Measurements from ENCODE around the gene OLIG2. TPM values are rescaled to one million over a fixed set of nuclear protein-coding genes. Genes with fewer than 3 reads are reported as not detected.
A peak's percentile ranks its signal among the peaks of the same experiment; 100 is the strongest.

The OLIG2 gene
- total and polyA plus RNA-seq, 3 experiments from 2014 or later: not detected

GRCh38 chr21:33014331-33014730 lies 11.4 kb upstream of the OLIG2 start:
- POLR2A ChIA-PET: no interaction called here
- Histone ChIP-seq H3K27ac (ENCODE audit: low read depth, low read length) (no peak overlapping the region), H3K36me3 (ENCODE audit: insufficient read depth, low read length) (no peaks in the 10 kb centered on the region), H3K4me3 (ENCODE audit: low read length) (no peak overlapping the region), H3K4me1 (ENCODE audit: insufficient read depth, low read length) (peaks cover 4% of the 10 kb centered on the region), H3K27me3 (ENCODE audit: insufficient read depth, low read length, poor library complexity, severe bottlenecking) (peaks cover 16% of the 10 kb centered on the region), H3K9me3 (ENCODE audit: low read length) (no peaks in the 10 kb centered on the region)
- no peaks in the 10 kb centered on the region for H3K36me3 Mint-ChIP-seq
- CTCF ChIA-PET: no interaction called here
- peaks cover 7% of the 10 kb centered on the region in 3 donors for H3K4me1 Mint-ChIP-seq
- H3K27me3 Mint-ChIP-seq: peaks cover 40 to 83% of the 10 kb centered on the region in 2 donors
- H3K4me3 Mint-ChIP-seq: no peak overlapping the region
- no peak for DNase-seq
- no peak overlapping the region for H3K27ac Mint-ChIP-seq
- no peaks in the 10 kb centered on the region for H3K9me3 Mint-ChIP-seq

GRCh38 chr21:33015096-33015495 lies 10.6 kb upstream of the OLIG2 start:
- DNase-seq: no peak
- peaks cover 10 to 12% (median 11%) of the 10 kb centered on the region in 3 donors for H3K4me1 Mint-ChIP-seq
- Histone ChIP-seq H3K27me3 (ENCODE audit: insufficient read depth, low read length, poor library complexity, severe bottlenecking) (peaks cover 22% of the 10 kb centered on the region), H3K36me3 (ENCODE audit: insufficient read depth, low read length) (no peaks in the 10 kb centered on the region), H3K9me3 (ENCODE audit: low read length) (no peaks in the 10 kb centered on the region), H3K27ac (ENCODE audit: low read depth, low read length) (no peak overlapping the region), H3K4me1 (ENCODE audit: insufficient read depth, low read length) (peaks cover 8% of the 10 kb centered on the region), H3K4me3 (ENCODE audit: low read length) (no peak overlapping the region)
- no peaks in the 10 kb centered on the region for H3K36me3 Mint-ChIP-seq
- POLR2A ChIA-PET: no interaction called here
- H3K9me3 Mint-ChIP-seq: no peaks in the 10 kb centered on the region
- CTCF ChIA-PET: no interaction called here
- peaks cover 43 to 86% of the 10 kb centered on the region in 2 donors for H3K27me3 Mint-ChIP-seq
- no peak overlapping the region for H3K4me3 Mint-ChIP-seq
- H3K27ac Mint-ChIP-seq: no peak overlapping the region

GRCh38 chr21:33015756-33016155 lies 10.0 kb upstream of the OLIG2 start:
- POLR2A ChIA-PET: no interaction called here
- Mint-ChIP-seq H3K27ac (no peak overlapping the region), H3K27me3 (peaks cover 43 to 87% of the 10 kb centered on the region in 2 donors), H3K9me3 (no peaks in the 10 kb centered on the region), H3K4me3 (no peak overlapping the region), H3K4me1 (peaks cover 16 to 18% (median 16%) of the 10 kb centered on the region in 3 donors), H3K36me3 (no peaks in the 10 kb centered on the region)
- H3K27me3 ChIP-seq (ENCODE audit: insufficient read depth, low read length, poor library complexity, severe bottlenecking): peaks cover 26% of the 10 kb centered on the region
- H3K9me3 ChIP-seq (ENCODE audit: low read length): no peaks in the 10 kb centered on the region
- no peak overlapping the region for H3K4me3 ChIP-seq (ENCODE audit: low read length)
- H3K4me1 ChIP-seq (ENCODE audit: insufficient read depth, low read length): peaks cover 13% of the 10 kb centered on the region
- no peak overlapping the region for H3K27ac ChIP-seq (ENCODE audit: low read depth, low read length)
- no peaks in the 10 kb centered on the region for H3K36me3 ChIP-seq (ENCODE audit: insufficient read depth, low read length)
- CTCF ChIA-PET: no interaction called here
- DNase-seq: no peak

GRCh38 chr21:33018707-33019465 lies 6.8 kb upstream of the OLIG2 start:
- H3K27ac Mint-ChIP-seq: peak overlapping the region in 1 of 8 donors; percentile 22
- DNase-seq: no peak
- no peak overlapping the region for H3K27ac ChIP-seq (ENCODE audit: low read depth, low read length)
- POLR2A ChIA-PET: no interaction called here
- no peak overlapping the region for H3K4me3 ChIP-seq (ENCODE audit: low read length)
- CTCF ChIA-PET: no interaction called here
- H3K27me3 ChIP-seq (ENCODE audit: insufficient read depth, low read length, poor library complexity, severe bottlenecking): peaks cover 54% of the 10 kb centered on the region
- no peaks in the 10 kb centered on the region for H3K36me3 ChIP-seq (ENCODE audit: insufficient read depth, low read length)
- H3K36me3 Mint-ChIP-seq: no peaks in the 10 kb centered on the region
- H3K4me1 ChIP-seq (ENCODE audit: insufficient read depth, low read length): peaks cover 13% of the 10 kb centered on the region
- H3K4me1 Mint-ChIP-seq: peaks cover 27 to 45% (median 29%) of the 10 kb centered on the region in 3 donors
- H3K9me3 ChIP-seq (ENCODE audit: low read length): no peaks in the 10 kb centered on the region
- H3K27me3 Mint-ChIP-seq: peaks cover 50 to 91% of the 10 kb centered on the region in 2 donors
- H3K4me3 Mint-ChIP-seq: peak overlapping the region; percentile 57 to 84 (median 63)
- H3K9me3 Mint-ChIP-seq: no peaks in the 10 kb centered on the region

DNA sequence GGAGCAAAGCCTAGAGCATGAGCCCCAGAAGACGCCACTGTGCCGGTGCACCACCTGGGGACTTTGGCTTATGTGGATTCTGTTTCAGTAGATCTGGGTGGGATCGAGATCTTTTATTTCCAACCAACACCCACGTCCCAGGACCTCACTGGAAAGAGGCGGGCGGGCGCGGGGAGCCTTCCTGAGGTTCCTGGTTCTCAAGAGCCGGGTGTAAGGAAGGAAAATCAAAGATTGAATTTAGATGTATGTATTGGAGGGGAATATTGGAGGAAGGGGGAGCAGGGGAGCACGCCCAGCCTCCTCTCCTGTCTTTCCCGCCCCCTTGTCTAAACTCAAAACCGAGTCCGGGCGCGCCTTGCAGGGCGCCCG lies 6.2 kb upstream of the OLIG2 start:
- Mint-ChIP-seq H3K27me3 (peaks cover 53 to 91% of the 10 kb centered on the region in 2 donors), H3K36me3 (no peaks in the 10 kb centered on the region), H3K4me1 (peaks cover 32 to 51% (median 35%) of the 10 kb centered on the region in 3 donors), H3K27ac (peak overlapping the region in 1 of 8 donors; percentile 22), H3K9me3 (no peaks in the 10 kb centered on the region), H3K4me3 (peak overlapping the region; percentile 57 to 84 (median 63))
- ChIA-PET POLR2A (no interaction called here), CTCF (no interaction called here)
- no peak for DNase-seq
- Histone ChIP-seq H3K27ac (ENCODE audit: low read depth, low read length) (no peak overlapping the region), H3K9me3 (ENCODE audit: low read length) (no peaks in the 10 kb centered on the region), H3K4me1 (ENCODE audit: insufficient read depth, low read length) (peaks cover 13% of the 10 kb centered on the region), H3K27me3 (ENCODE audit: insufficient read depth, low read length, poor library complexity, severe bottlenecking) (peaks cover 60% of the 10 kb centered on the region), H3K36me3 (ENCODE audit: insufficient read depth, low read length) (no peaks in the 10 kb centered on the region), H3K4me3 (ENCODE audit: low read length) (no peak overlapping the region)

DNA sequence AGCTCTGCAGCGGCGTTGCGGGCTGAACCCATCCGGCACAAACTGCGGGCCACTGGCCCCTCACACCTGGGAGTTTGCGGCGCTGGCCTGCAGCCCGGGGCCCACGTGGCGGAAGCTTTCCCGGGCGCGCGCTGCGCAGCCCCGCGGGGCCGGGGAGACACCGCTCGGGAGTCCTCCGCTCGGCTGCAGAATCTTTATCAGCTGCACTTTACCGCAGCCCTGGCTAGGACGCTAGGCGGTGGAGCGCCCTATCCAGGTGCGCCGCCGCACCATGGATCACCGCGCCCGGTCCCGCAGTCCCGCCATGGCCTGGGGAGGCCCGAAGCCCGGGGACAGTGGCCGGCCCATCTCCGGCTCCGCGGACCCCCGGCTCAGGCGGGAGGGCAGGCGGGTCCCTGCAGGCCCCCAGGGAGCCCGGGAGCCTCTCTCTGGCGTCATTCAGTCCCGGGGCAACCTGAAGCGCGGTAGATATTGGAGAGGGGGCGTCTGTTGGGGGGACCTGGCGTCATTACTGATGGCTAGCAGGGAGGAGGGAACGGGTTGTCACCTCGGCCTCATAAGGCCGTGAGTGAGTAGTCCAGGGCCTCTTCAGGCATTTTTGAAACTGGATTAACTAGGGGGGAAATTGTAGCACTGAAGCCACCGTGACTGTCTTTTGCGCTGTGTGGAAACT lies 5.7 kb upstream of the OLIG2 start:
- Mint-ChIP-seq H3K9me3 (no peaks in the 10 kb centered on the region), H3K36me3 (no peaks in the 10 kb centered on the region), H3K27me3 (peaks cover 59 to 91% of the 10 kb centered on the region in 2 donors), H3K4me3 (peak overlapping the region; percentile 38 to 84 (median 73)), H3K4me1 (peaks cover 32 to 56% (median 36%) of the 10 kb centered on the region in 3 donors), H3K27ac (peak overlapping the region in 2 of 8 donors; percentile 8 to 52)
- H3K36me3 ChIP-seq (ENCODE audit: insufficient read depth, low read length): no peaks in the 10 kb centered on the region
- POLR2A ChIA-PET: no interaction called here
- peaks cover 13% of the 10 kb centered on the region for H3K4me1 ChIP-seq (ENCODE audit: insufficient read depth, low read length)
- no peak for DNase-seq
- peaks cover 65% of the 10 kb centered on the region for H3K27me3 ChIP-seq (ENCODE audit: insufficient read depth, low read length, poor library complexity, severe bottlenecking)
- CTCF ChIA-PET: no interaction called here
- no peak overlapping the region for H3K27ac ChIP-seq (ENCODE audit: low read depth, low read length)
- H3K4me3 ChIP-seq (ENCODE audit: low read length): peak overlapping the region; percentile 19
- no peaks in the 10 kb centered on the region for H3K9me3 ChIP-seq (ENCODE audit: low read length)

DNA sequence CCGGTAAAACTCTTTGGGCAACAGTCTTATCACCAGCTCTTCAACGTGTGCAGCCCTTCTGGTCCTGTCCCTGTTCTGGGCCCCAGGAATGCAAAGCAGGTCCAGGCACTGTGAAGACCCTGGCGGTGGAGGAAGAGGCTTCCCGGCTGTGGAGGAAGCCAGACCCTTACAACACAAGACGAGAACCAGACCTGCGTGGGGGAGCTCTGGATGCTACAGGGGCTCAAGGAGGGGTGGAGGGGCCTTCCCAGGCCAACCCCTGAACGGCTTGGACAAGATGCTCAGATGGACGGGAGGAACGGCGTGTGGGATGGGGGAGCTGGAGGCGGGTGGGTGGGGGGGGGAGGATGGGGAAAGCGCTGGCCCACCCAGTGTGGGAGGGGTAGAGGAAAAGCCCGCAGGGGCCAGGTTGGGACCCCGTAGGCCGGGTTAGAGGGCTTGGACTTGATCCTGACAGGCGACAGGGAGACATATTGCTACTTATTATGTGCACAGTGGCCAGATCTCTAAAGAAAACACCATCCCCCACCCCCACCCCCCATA lies 5.1 kb upstream of the OLIG2 start:
- ChIA-PET POLR2A (no interaction called here), CTCF (no interaction called here)
- Mint-ChIP-seq H3K36me3 (no peaks in the 10 kb centered on the region), H3K4me3 (peak overlapping the region; percentile 38 to 81 (median 64)), H3K4me1 (peaks cover 32 to 59% (median 36%) of the 10 kb centered on the region in 3 donors), H3K27ac (peak overlapping the region in 2 of 8 donors; percentile 8 to 52), H3K27me3 (peaks cover 57 to 88% of the 10 kb centered on the region in 2 donors), H3K9me3 (no peaks in the 10 kb centered on the region)
- Histone ChIP-seq H3K27ac (ENCODE audit: low read depth, low read length) (no peak overlapping the region), H3K27me3 (ENCODE audit: insufficient read depth, low read length, poor library complexity, severe bottlenecking) (peaks cover 66% of the 10 kb centered on the region), H3K36me3 (ENCODE audit: insufficient read depth, low read length) (no peaks in the 10 kb centered on the region), H3K4me3 (ENCODE audit: low read length) (peak overlapping the region; percentile 19), H3K4me1 (ENCODE audit: insufficient read depth, low read length) (peaks cover 13% of the 10 kb centered on the region), H3K9me3 (ENCODE audit: low read length) (no peaks in the 10 kb centered on the region)
- DNase-seq: no peak

DNA sequence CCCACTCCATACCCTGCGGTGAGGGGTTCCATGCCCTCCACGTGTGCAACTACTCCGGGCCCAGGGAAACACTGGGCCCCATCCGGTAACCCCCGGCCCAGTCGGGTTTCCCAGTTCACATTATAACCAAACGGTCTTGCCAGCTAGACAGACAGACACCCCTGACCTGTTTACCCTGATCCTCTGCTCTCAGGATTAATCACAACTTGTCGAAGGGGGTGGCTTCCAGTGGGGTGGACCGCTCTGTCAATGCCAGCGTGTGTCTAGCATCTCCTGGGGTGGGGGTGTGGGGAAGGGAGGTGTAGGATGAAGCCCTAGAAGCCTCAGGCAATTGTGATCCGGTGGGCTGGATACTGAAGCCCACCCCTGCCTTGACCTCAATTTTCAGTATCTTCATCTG lies 4.6 kb upstream of the OLIG2 start:
- H3K9me3 Mint-ChIP-seq: peaks cover 0 to 2% (median 0%) of the 10 kb centered on the region in 5 donors
- no peak for DNase-seq
- peaks cover 62 to 88% of the 10 kb centered on the region in 2 donors for H3K27me3 Mint-ChIP-seq
- Histone ChIP-seq H3K4me1 (ENCODE audit: insufficient read depth, low read length) (peaks cover 17% of the 10 kb centered on the region), H3K4me3 (ENCODE audit: low read length) (no peak overlapping the region), H3K36me3 (ENCODE audit: insufficient read depth, low read length) (no peaks in the 10 kb centered on the region), H3K27me3 (ENCODE audit: insufficient read depth, low read length, poor library complexity, severe bottlenecking) (peaks cover 70% of the 10 kb centered on the region), H3K27ac (ENCODE audit: low read depth, low read length) (no peak overlapping the region), H3K9me3 (ENCODE audit: low read length) (no peaks in the 10 kb centered on the region)
- H3K27ac Mint-ChIP-seq: no peak overlapping the region
- ChIA-PET CTCF (interaction anchor here (0.9 kb wide), 1 partner anchor 250 kb away, joined by 3 read pairs; the partner anchor contains the start of gene PAXBP1), POLR2A (no interaction called here)
- H3K4me3 Mint-ChIP-seq: peak overlapping the region in 2 of 7 donors; percentile 6 to 38
- H3K4me1 Mint-ChIP-seq: peaks cover 36 to 64% (median 41%) of the 10 kb centered on the region in 3 donors
- H3K36me3 Mint-ChIP-seq: no peaks in the 10 kb centered on the region

Data from CD8-positive, alpha-beta memory T cell (primary cell).